Stimulated activated naive CD4-positive, alpha-beta T cell treated with Interleukin-2 at 50 U/mL for 16 hours (primary cell): Measurements from ENCODE around the gene RABGAP1L.
"Not testable (repeated sequence)": the region's sequence is repeated elsewhere in the genome, so short reads cannot be mapped to it uniquely, and the experiment has no call there.

ENCODE experiments used
- DNase-seq: peaks from one replicate; lab custom pipeline; 2025; lab: John Stamatoyannopoulos, UW

RABGAP1L gene

GRCh38 chr1:175042650-175043049, 883.3 kb downstream of the RABGAP1L start:
- no peak for DNase-seq

- no peak for DNase-seq
Measured at GRCh38 chr1:175043824-175044223, 884.5 kb downstream of the RABGAP1L start.

- DNase-seq, result not testable (repeated sequence)
Measured at GRCh38 chr1:175044591-175044990, 885.3 kb downstream of the RABGAP1L start.
